ENCODE measurements around the gene ZNF701.
A peak's percentile ranks its signal among the peaks of the same experiment; 100 is the strongest.

DNA sequence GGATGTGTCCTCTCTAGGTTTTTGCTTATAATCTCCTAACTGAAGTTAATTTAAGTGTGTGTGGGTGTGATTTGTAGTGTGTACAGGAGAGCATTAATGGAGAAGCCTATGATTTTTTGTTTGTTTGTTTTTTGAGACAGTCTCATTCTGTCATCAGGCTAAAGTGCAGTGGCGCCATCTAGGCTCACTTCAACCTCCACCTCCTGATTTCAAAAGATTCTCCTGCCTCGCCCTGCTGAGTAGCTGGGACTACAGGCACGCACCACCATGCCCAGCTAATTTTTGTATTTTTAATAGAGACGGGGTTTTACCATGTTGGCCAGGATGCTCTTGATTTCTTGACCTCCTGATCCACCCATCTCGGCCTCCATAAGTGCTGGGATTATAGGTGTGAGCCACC lies 20.6 kb downstream of the ZNF701 start:
- TF ChIP-seq, protein P1, sequence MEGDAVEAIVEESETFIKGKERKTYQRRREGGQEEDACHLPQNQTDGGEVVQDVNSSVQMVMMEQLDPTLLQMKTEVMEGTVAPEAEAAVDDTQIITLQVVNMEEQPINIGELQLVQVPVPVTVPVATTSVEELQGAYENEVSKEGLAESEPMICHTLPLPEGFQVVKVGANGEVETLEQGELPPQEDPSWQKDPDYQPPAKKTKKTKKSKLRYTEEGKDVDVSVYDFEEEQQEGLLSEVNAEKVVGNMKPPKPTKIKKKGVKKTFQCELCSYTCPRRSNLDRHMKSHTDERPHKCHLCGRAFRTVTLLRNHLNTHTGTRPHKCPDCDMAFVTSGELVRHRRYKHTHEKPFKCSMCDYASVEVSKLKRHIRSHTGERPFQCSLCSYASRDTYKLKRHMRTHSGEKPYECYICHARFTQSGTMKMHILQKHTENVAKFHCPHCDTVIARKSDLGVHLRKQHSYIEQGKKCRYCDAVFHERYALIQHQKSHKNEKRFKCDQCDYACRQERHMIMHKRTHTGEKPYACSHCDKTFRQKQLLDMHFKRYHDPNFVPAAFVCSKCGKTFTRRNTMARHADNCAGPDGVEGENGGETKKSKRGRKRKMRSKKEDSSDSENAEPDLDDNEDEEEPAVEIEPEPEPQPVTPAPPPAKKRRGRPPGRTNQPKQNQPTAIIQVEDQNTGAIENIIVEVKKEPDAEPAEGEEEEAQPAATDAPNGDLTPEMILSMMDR (conservative IDR thresholded peaks at IDR 0.05; ENCODE audit: low read depth, low read length), result 0 out of 2 replicates have a peak, but pooled peaks have one; percentile 21
- TF ChIP-seq EZH2 (IDR thresholded peaks at IDR 0.05; ENCODE audit: borderline replicate concordance, low read depth, low read length, poor library complexity, severe bottlenecking), result no peak

Measured in A673 (cell line).